HEK293T (cell line): ENCODE measurements around the gene CXXC1.

ENCODE experiments used
- BHLHE40 ChIP-seq: fragments of 450-650 bp; IDR thresholded peaks from 2 replicates; pipeline ENCODE4 v1.6.1; 2016; ENCODE audit warnings: mild to moderate bottlenecking, moderate library complexity, borderline replicate concordance
- ELF4 ChIP-seq: fragments of 450-650 bp; IDR thresholded peaks from 2 replicates; pipeline ENCODE4 v1.6.1; 2017; ENCODE audit warnings: antibody characterized with exemption
- FOXA1 ChIP-seq: fragments of 450-650 bp; IDR thresholded peaks from 2 replicates; pipeline ENCODE4 v1.6.1; 2016; ENCODE audit warnings: mild to moderate bottlenecking
- FOXK2 ChIP-seq: fragments of 450-650 bp; IDR thresholded peaks from 2 replicates; pipeline ENCODE4 v1.6.1; 2016; ENCODE audit warnings: mild to moderate bottlenecking
- FOXM1 ChIP-seq: fragments of 450-650 bp; IDR thresholded peaks from 2 replicates; pipeline ENCODE4 v1.6.1; 2017; ENCODE audit warnings: mild to moderate bottlenecking, borderline replicate concordance
- HDGF ChIP-seq: fragments of 450-650 bp; IDR thresholded peaks from 2 replicates; pipeline ENCODE4 v1.6.1; 2017; ENCODE audit warnings: antibody characterized with exemption, borderline replicate concordance
- SP1 ChIP-seq: fragments of 450-650 bp; IDR thresholded peaks from 2 replicates; pipeline ENCODE4 v1.6.1; 2017
- SUZ12 ChIP-seq: fragments of 450-650 bp; IDR thresholded peaks from 2 replicates; pipeline ENCODE4 v1.6.1; 2016; ENCODE audit warnings: mild to moderate bottlenecking
- TARDBP ChIP-seq: fragments of 450-650 bp; IDR thresholded peaks from 2 replicates; pipeline ENCODE4 v1.6.1; 2016

GRCh38 chr18:50301074-50301473, 13.6 kb upstream of the CXXC1 start:
- TF ChIP-seq FOXA1 = no peak
- no peak for TF ChIP-seq FOXM1
- TF ChIP-seq HDGF = no peak
- TF ChIP-seq SUZ12 = no peak
- TF ChIP-seq TARDBP = no peak
- TF ChIP-seq ELF4 = no peak
- TF ChIP-seq FOXK2 = no peak
- TF ChIP-seq SP1 = no peak
- TF ChIP-seq BHLHE40 = no peak
